GM18526 (cell line): Measurements from ENCODE around the gene TPM4.

ENCODE experiments used
- POLR2A ChIP-seq: IDR thresholded peaks from 3 replicates; pipeline ENCODE4 v1.6.1; 2011; ENCODE audit not compliant: insufficient read length; ENCODE audit errors: extremely low read depth

The TPM4 gene

DNA sequence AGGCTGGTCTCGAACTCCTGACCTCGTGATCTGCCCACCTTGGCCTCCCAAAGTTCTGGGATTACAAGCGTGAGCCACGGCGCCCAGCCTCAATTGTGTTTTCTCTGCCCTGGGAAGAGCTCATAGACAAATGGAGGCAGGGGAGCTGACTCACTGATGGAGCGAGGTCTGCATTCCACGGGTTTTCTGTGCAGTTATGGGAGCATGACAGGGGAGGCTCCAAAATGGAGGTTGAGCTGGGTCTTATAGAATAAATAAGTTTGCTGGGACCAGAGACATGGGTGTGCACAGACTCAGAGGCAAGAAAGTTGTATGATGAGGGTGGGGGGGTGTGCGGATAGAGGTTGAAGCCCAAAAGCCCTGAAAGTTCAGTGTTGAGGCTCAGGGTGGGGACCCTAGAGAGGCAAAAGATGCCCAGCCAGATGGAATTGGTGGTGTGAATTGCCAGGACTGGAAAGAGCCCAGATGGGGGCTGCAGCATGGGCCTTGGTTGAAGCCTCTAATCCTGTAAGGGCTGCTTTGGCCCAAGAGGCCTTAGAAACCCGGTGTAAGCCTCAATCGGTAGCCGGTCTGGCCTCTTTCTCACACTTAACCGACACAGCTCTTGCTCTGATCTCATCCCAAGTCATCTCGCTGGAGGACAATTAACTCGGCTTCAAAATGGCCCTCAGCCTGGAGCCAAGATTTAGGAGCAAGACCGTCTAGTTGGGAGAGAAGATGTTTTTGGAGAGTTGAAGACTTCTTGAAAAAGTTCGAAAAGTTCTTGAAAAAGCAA is 1.9 kb downstream of the TPM4 start:
- TF ChIP-seq POLR2A = peak; percentile 11

DNA sequence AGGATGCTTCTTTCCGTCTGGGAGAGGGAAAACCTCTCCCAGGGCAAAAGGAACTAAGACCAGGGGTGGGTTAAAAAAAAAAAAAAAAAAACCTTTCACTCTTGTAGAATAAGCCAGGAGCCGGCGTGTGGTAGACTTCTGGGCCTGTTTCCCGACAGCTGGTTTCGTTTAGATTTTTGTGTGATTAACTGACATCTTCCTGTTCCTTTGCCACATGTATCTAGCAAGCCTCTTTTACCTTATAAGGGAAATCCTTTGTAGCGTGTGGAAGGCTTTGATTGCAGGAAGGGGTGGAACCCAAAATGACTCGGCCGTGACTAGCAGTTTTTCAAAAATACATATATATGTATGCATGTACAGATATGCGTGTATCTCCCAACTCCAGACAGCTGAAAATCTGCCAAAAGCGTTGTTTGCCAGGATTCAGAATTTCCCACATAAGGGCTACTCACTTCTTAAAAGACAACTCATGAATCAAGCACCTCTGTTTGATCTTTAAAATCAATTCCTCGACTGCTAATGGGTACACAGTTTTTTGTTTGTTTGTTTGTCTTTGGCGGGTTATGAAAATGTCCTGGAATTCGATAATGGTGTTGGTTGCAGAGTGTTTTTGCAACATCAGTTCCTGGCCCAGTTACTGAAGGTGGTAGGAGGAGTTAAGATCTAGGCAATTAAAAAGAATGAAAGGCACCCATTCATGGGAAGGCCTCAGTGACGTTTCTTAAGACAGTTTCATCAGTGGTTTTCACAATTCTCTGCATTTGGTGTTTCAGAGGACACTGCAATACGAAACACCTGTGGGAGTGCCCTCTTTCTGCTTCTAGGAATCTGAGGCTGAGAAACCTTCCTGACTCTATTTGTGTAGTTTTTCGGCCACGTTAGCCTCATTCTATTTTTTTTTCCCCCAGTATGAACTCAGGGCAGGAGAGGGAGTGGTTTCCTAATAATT is 2.7 kb downstream of the TPM4 start:
- TF ChIP-seq POLR2A = peak; percentile 49

DNA sequence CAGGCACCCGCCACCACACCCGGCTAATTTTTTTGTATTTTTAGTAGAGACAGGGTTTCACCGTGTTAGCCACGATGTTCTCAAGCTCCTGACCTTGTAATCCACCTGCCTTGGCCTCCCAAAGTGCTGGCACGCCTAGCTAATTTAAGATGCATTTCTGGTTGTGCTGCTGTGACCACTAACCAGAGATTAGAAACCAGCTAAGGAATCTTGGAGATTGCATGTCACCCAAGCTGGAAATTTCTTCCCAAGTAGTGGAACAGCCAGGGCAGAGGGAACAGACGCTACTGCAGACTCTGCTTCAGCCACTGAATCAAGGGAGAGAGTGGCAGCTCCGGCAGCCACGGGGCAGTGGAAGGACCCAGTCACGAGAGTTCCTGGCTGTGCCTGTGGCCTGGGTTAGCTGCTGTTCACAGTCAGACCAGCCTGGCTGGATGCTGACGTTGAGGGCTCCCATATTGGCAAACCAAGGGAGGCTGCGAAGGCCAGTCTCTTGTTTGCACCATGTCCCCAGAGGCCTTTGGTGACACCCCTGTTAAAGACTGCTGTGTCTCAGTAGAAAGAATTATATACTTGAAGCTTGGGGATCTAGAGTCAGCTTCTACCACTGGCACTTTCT is 7.9 kb downstream of the TPM4 start:
- TF ChIP-seq POLR2A = no peak

GRCh38 chr19:16085115-16085514 is 8.8 kb downstream of the TPM4 start:
- TF ChIP-seq POLR2A = no peak

DNA sequence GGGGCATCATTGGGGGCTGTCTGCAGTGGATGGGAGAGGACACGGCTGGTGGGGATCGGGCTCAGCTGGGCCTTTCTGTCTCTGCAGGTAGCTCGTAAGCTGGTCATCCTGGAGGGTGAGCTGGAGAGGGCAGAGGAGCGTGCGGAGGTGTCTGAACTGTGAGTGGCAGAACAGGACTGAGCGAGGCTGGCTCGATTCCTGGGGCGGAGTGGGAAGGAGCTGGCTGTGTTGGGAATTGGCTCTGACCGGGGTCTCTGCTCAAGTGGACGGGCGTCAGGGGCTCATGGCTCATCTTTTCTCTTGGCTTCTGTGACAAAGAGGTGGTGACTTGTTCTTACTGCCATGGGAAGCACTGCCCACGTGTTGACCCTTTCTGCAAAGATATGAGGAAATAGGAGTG is 11.6 kb downstream of the TPM4 start:
- peak; percentile 14 for TF ChIP-seq POLR2A

- no peak for TF ChIP-seq POLR2A
Measured at GRCh38 chr19:16088351-16089009, 12.2 kb downstream of the TPM4 start.

DNA sequence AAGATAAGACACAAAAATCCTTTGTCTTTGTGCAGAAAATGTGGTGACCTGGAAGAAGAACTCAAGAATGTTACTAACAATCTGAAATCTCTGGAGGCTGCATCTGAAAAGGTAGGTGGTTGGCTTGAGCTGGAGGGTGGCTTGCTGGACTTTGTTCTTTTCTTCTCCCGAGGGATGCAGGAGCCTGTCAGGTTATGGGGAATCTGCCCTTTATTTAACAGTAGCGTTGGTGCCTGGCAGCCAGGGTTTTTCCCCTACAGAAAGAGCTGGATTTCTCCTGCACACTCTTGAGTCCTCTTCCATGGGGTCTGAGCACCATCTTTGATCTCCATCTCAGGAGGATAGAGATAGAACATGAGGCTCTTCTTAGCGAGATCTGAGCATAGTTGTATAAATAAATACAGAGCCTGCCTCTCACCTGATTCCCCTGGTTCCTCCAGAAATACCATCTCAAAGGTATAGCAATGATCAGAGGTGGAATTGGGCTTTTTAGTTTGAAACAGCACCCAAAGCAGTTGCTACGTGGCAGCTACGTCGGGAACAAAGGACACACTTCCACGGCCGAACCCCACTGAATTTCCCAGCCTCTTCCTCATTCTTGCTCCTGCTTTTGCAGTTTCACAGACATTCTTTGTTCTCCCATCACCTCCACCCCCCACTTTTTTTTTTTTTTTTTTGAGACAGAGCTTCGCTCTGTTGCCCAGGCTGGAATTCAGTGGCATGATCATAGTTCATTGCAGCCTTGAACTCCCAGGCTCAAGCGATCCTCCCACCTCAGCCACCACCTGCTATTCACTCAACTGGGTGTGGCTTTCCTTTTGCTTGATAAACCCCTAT is 12.9 kb downstream of the TPM4 start:
- no peak for TF ChIP-seq POLR2A

DNA sequence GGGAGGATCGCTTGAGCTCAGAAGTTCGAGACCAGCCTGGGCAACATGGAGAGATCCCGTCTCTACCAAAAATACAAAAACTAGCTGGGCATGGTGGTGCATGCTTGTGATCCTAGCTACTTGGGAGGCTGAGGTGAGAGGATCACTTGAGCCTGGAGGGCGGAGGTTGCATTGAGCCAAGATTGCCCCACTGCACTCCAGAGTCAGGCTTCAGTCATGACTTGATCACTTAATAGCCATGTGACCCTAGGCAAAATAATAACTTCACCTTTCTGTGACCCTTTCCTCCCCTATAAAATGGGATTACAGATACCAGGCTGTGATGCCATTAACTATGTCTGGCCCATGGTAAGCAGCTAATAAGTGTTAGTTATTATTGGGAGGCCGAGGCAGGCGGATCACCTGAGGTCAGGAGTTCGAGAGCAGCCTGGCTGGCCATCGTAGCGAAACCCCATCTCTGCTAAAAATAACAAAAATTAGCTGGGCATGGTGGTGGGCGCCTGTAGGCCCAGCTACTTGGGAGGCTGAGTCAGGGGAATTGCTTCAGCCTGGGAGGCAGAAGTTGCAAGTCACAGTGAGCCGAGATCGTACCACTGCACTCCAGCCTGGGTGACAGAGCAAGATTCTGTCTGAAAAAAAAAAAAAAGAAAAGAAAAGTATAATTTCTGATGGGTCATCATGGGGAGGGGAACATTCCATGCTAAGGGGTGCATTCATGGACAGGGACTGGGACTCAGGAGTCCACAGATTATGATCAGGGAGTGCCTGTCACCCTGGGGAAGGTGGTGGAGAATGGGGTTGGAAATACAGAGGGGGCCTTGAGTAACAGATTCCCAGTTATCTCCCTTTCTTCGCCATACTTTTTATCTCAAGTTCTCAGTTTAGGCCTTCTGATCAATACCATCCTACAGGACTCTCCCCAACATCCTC is 15.5 kb downstream of the TPM4 start:
- TF ChIP-seq POLR2A = no peak

DNA sequence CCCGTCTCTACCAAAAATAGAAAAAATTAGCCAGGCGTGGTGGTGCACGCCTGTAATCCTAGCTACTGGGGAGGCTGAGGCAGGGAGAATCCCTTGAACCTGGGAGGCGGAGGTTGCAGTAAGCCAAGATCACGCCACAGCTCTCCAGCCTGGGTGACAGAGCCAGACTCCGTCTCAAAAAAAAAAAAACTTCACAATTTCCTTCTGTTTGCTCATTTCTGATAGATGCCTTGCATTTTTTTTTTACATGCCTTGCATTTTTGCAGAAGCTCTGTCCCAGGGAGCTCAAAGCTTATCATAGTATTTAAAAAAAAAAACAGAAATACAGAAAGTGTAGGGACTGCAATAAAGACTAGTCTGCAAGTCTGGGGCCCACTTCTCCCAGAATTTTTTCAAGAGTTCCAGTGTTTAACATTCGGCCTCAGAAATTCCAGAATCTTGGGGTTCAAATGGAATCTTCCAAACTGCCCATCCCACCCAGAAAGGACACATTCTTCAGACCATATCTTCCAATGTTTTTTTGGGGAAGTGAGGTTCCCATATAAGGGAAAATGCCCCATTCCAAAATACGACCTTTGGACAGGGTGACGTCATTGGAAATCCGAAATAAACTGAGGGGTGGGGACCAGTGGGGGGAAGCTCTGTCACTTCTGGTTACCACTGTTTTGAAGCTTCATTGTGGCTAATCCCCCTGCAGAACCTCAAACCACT is 18.2 kb downstream of the TPM4 start:
- no peak for TF ChIP-seq POLR2A

- TF ChIP-seq POLR2A = no peak
Measured at GRCh38 chr19:16095071-16095571, 18.8 kb downstream of the TPM4 start.

DNA sequence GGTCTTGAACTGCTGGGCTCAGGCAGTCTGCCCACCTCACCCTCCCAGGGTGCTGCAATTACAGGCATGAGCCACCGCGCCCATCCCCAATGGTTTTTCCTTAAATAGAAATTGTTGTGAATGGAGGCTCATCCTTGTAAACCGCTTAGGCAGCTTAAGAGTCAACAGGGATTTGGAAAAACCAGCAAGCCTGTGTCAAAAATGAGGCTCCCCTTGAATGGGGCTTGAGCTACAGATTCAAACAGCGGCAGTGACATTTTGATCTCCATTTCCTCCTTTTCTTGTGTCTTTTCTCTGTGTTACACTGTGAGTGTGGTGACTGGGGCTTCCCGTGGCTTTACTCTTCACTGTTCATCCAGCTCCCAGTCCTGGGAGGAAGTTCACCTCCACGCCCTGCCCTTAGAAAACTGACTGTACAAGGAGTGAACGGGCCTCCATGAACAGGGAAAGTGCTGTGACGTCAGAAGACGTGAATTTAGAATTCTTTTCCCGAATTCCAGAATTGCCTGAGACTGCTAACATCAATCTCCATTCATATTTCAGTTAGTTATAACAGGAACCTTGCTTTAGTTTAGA is 20.1 kb downstream of the TPM4 start:
- no peak for TF ChIP-seq POLR2A

DNA sequence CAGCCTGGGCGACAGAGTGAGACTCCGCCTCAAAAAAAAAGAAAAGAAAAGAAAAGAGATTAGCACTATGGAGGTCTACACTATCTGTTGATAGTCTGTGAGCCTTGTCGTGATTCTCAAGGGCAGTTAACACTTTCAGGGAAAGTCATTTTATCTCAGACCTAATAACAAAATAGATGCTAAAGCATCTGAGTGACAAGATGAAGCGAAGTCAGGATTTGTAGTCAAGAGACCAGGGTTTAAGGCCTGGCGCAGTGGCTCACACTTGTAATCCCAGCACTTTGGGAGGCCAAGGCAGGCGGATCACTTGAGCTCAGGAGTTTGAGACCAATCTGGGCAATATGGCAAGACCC is 22.1 kb downstream of the TPM4 start:
- TF ChIP-seq POLR2A = no peak
